Gastrocnemius medialis (tissue), 4 donors: ENCODE data around the gene COL25A1.

Experiments used
- POLR2A ChIP-seq, 2 donors: fragments of 450-650 bp; IDR thresholded peaks; one replicate each; pipeline ENCODE4 v1.6.1; 2017; ENCODE audit warnings: antibody characterized with exemption in 2 of 2, mild to moderate bottlenecking in 2 of 2, moderate library complexity in 2 of 2
- TF ChIP-seq, protein P1 (sequence below), 5 experiments: fragments of 450-650 bp in 3 of 5; fragments of 200-600 bp in 2 of 5; sonication (generic) in 2 of 5; IDR thresholded peaks in 4 of 5; conservative IDR thresholded peaks in 1 of 5; 1 replicate in 4 of 5; 2 replicates in 1 of 5; pipeline ENCODE4 v1.5.1; 2016 to 2019; ENCODE audit warnings: antibody characterized with exemption in 5 of 5, mild to moderate bottlenecking in 3 of 5, moderate library complexity in 3 of 5

- TF ChIP-seq, protein P1, sequence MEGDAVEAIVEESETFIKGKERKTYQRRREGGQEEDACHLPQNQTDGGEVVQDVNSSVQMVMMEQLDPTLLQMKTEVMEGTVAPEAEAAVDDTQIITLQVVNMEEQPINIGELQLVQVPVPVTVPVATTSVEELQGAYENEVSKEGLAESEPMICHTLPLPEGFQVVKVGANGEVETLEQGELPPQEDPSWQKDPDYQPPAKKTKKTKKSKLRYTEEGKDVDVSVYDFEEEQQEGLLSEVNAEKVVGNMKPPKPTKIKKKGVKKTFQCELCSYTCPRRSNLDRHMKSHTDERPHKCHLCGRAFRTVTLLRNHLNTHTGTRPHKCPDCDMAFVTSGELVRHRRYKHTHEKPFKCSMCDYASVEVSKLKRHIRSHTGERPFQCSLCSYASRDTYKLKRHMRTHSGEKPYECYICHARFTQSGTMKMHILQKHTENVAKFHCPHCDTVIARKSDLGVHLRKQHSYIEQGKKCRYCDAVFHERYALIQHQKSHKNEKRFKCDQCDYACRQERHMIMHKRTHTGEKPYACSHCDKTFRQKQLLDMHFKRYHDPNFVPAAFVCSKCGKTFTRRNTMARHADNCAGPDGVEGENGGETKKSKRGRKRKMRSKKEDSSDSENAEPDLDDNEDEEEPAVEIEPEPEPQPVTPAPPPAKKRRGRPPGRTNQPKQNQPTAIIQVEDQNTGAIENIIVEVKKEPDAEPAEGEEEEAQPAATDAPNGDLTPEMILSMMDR (IDR thresholded peaks at IDR 0.05 in 4 of 5, conservative IDR thresholded peaks at IDR 0.05 in 1 of 5): no peak
- TF ChIP-seq POLR2A (IDR thresholded peaks at IDR 0.05): no peak
Measured at GRCh38 chr4:108787724-108788123, 514.7 kb downstream of the COL25A1 start.
